DMS153 (cell line): ENCODE measurements around the gene LYSET.
"Not testable (repeated sequence)": the region's sequence is repeated elsewhere in the genome, so short reads cannot be mapped to it uniquely, and the experiment has no call there.

Source experiments
- DNase-seq: peaks from one replicate; lab custom pipeline; 2025; lab: John Stamatoyannopoulos, UW

LYSET gene

GRCh38 chr14:93223565-93223964 lies 38.4 kb downstream of the LYSET start:
- DNase-seq = no peak

DNA sequence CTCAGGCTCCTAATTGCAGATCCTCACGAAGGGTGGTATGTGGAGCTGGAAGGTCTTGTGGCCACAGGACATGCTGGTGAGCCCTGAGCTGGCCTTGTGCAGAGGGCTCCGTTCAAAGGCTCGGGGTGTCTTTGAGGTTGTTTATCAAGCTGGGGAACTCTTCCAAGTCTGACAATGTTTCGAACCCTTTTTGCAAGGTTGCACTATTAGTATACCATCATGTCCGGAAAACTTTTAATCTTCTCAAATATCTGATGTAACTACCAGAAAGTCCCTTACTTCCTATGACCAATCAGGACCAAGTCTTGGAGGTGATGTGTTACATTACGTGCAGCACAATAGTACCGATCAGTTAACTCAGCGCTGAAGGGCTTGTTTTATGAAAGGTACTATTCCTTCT lies 43.4 kb downstream of the LYSET start:
- no peak for DNase-seq

- DNase-seq = no peak
Measured at GRCh38 chr14:93230539-93230938, 45.4 kb downstream of the LYSET start.

- no peak for DNase-seq
Measured at GRCh38 chr14:93231129-93231979, 46.2 kb downstream of the LYSET start.

GRCh38 chr14:93232159-93232558 lies 47.0 kb downstream of the LYSET start:
- DNase-seq = no peak

DNA sequence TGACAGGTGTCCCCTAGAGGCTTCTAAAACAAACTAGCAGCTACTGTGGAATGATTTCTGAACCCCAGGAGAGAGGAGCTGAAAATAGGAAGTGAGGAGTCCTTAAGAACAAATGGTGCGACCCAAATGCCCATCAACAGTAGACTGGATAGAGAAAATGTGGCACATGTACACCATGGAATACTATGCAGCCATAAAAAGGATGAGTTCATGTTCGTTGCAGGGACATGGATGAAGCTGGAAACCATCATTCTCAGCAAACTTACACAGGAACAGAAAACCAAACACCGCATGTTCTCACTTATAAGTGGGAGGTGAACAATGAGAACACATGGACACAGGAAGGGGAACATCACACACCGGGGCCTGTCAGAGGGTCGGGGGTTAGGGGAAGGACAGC lies 48.0 kb downstream of the LYSET start:
- DNase-seq = not testable (repeated sequence)

- DNase-seq = no peak
Measured at GRCh38 chr14:93234798-93235197, 49.7 kb downstream of the LYSET start.
